B cell (primary cell): ENCODE measurements around the gene ARHGAP6. TPM values are rescaled to one million over a fixed set of nuclear protein-coding genes. Genes with fewer than 3 reads are reported as not detected.

Experiments
- ATAC-seq: fragments of 200-7000 bp; cut with Tn5 transposase; one replicate; pipeline ENCODE4 v1.10.0; 2021; ENCODE audit warnings: low read depth, mild to moderate bottlenecking, moderate number of reproducible peaks, moderate library complexity
- CTCF ChIA-PET: fragments of 350-600 bp; sonication (Branson Sonifier 250); formaldehyde crosslinking; loops from one replicate; lab custom pipeline; 2021; ENCODE audit warnings: antibody characterized with exemption, inconsistent platforms; lab: Charles Lee
- POLR2A ChIA-PET: fragments of 350-600 bp; sonication (Branson Sonifier 250); formaldehyde crosslinking; loops from one replicate; lab custom pipeline; 2021; ENCODE audit warnings: antibody characterized with exemption; lab: Charles Lee
- DNase-seq: peaks from one replicate; pipeline ENCODE4 v3.0.0; 2013
- H2AFZ ChIP-seq: 2 replicates; pipeline ENCODE4 v1.6.1; 2012; ENCODE audit warnings: mild to moderate bottlenecking, low read depth, low read length; ENCODE audit not compliant: insufficient read depth, poor library complexity, severe bottlenecking
- H3K27ac ChIP-seq, 2 donors: 1 replicate in 1 of 2; 2 replicates in 1 of 2; pipeline ENCODE4 v1.5.1; 2012 to 2013; ENCODE audit warnings: low read length in 2 of 2, mild to moderate bottlenecking in 2 of 2, moderate library complexity in 1 of 2
- H3K27me3 ChIP-seq, 4 experiments: fragments of 200-600 bp in 1 of 4; sonication (generic) in 1 of 4; replicated peaks in 1 of 4; 1 replicate in 2 of 4; 2 replicates in 2 of 4; pipeline versions ENCODE4 v1.6.1 to v1.7.0; 2013 to 2016; ENCODE audit warnings: low read length in 3 of 4, mild to moderate bottlenecking in 2 of 4, mixed read lengths in 1 of 4, moderate library complexity in 1 of 4; ENCODE audit not compliant: insufficient read depth in 4 of 4, control insufficient read depth in 3 of 4; ENCODE audit errors: control extremely low read depth in 1 of 4
- H3K36me3 ChIP-seq, 2 experiments: replicated peaks in 1 of 2; 1 replicate in 1 of 2; 2 replicates in 1 of 2; pipeline versions ENCODE4 v1.6.1 to v1.7.1; 2013; ENCODE audit warnings: low read length in 1 of 2; ENCODE audit not compliant: insufficient read depth in 2 of 2, control insufficient read depth in 1 of 2; ENCODE audit errors: control extremely low read depth in 1 of 2, extremely low read depth in 1 of 2
- H3K4me1 ChIP-seq, 2 donors: fragments of 200-600 bp in 1 of 2; sonication (generic) in 1 of 2; 1 replicate in 1 of 2; 2 replicates in 1 of 2; pipeline versions ENCODE4 v1.5.1 to v1.6.1; 2013 to 2017; ENCODE audit warnings: low read length in 2 of 2; ENCODE audit not compliant: control insufficient read depth in 2 of 2, insufficient read depth in 2 of 2
- H3K4me2 ChIP-seq: replicated peaks from 2 replicates; pipeline ENCODE3; 2012; ENCODE audit warnings: mild to moderate bottlenecking, low read depth, low read length; ENCODE audit not compliant: poor library complexity, severe bottlenecking
- H3K4me3 ChIP-seq, 5 experiments: fragments of 200-600 bp in 1 of 5; sonication (generic) in 1 of 5; 1 replicate in 3 of 5; 2 replicates in 2 of 5; pipeline versions ENCODE4 v1.5.1 to v1.7.0; 2011 to 2016; ENCODE audit warnings: low read length in 4 of 5, mild to moderate bottlenecking in 4 of 5, low read depth in 2 of 5, control low read depth in 1 of 5, moderate library complexity in 1 of 5; ENCODE audit not compliant: insufficient read depth in 1 of 5; ENCODE audit errors: control extremely low read depth in 1 of 5, extremely low read depth in 1 of 5
- H3K79me2 ChIP-seq: fragments of 200-600 bp; sonication (generic); one replicate; pipeline ENCODE4 v1.6.0; 2016; ENCODE audit warnings: low read length; ENCODE audit not compliant: control insufficient read depth, insufficient read depth
- H3K9ac ChIP-seq: fragments of 200-600 bp; sonication (generic); 2 replicates; pipeline ENCODE4 v1.6.1; 2017; ENCODE audit warnings: mild to moderate bottlenecking, low read length, moderate library complexity
- H3K9me3 ChIP-seq, 3 donors: one replicate each; pipeline versions ENCODE4 v1.6.1 to v1.7.1; 2013; ENCODE audit warnings: low read length in 2 of 3; ENCODE audit not compliant: control insufficient read depth in 2 of 3, insufficient read depth in 1 of 3; ENCODE audit errors: control extremely low read depth in 1 of 3
- H4K20me1 ChIP-seq: 2 replicates; pipeline ENCODE4 v1.6.0; 2012; ENCODE audit warnings: mild to moderate bottlenecking, low read length; ENCODE audit not compliant: insufficient read depth, control insufficient read depth, poor library complexity, severe bottlenecking
- H3K27ac Mint-ChIP-seq: one replicate; pipeline ENCODE4 v1.8.0; 2021; ENCODE audit warnings: mixed read lengths
- H3K27me3 Mint-ChIP-seq: one replicate; pipeline ENCODE4 v1.8.0; 2021; ENCODE audit warnings: mixed read lengths
- H3K4me1 Mint-ChIP-seq: one replicate; pipeline ENCODE4 v1.8.0; 2021; ENCODE audit warnings: mixed read lengths
- H3K4me3 Mint-ChIP-seq: one replicate; pipeline ENCODE4 v1.8.0; 2021; ENCODE audit warnings: mixed read lengths
- H3K9me3 Mint-ChIP-seq: one replicate; pipeline ENCODE4 v1.8.0; 2022; ENCODE audit warnings: mixed read lengths; ENCODE audit not compliant: insufficient read depth
- CTCF ChIP-seq: fragments of 200-600 bp; IDR thresholded peaks from one replicate; pipeline ENCODE4 v1.8.0; 2022; ENCODE audit warnings: antibody characterized with exemption, mild to moderate bottlenecking
- EZH2 ChIP-seq: IDR thresholded peaks from 2 replicates; pipeline ENCODE4 v1.6.1; 2012; ENCODE audit warnings: borderline replicate concordance, low read depth, mild to moderate bottlenecking, moderate library complexity, low read length; ENCODE audit not compliant: insufficient read depth, poor library complexity, severe bottlenecking
- WGBS: methylation state at CpG from one replicate; pipeline ENCODE4 v1.1.5; 2013; ENCODE audit warnings: missing lambda C conversion rate; ENCODE audit not compliant: insufficient coverage; 5-methylcytosine and 5-hydroxymethylcytosine counted together
- intact Hi-C: fragments of 100-400 bp; cut with micrococcal nuclease; formaldehyde crosslinking; loops from one replicate; pipeline ENCODE4 v1.10.0; 2022
- polyA plus RNA-seq: library from polyadenylated mRNA; depleted of rRNA; stranded (reverse); fragments of >200 nt; gene quantifications from 2 replicates; pipeline ENCODE4 v1.2.3, GENCODE V29; 2012
- total RNA-seq, 2 donors: library from RNA; stranded (reverse); fragments of 120-200 nt in 1 of 2; gene quantifications; 1 replicate in 1 of 2; 2 replicates in 1 of 2; pipeline versions ENCODE4 v1.2.3 to v1.2.4, GENCODE V29; 2013 to 2022

ARHGAP6 gene
- total and polyA plus RNA-seq, 2 donors (not counting 1 experiment from before 2014, with no cell fraction given) = 1.6 to 2.6 TPM

- no peak overlapping the region for H3K4me2 ChIP-seq
- no peaks in the 10 kb centered on the region for H3K9me3 ChIP-seq
- DNase-seq (no peak), ATAC-seq (no peak)
- H3K4me3 Mint-ChIP-seq = no peak overlapping the region
- POLR2A ChIA-PET = interaction anchor here (0.6 kb wide), 1 partner anchor 962 kb away, joined by 6 read pairs; no protein-coding TSS in a partner anchor
- no peak overlapping the region for H3K9ac ChIP-seq
- H3K4me1 Mint-ChIP-seq = no peaks in the 10 kb centered on the region
- no peak for TF ChIP-seq EZH2
- TF ChIP-seq CTCF = no peak
- H4K20me1 ChIP-seq = no peaks in the 10 kb centered on the region
- no peaks in the 10 kb centered on the region for H3K9me3 Mint-ChIP-seq
- no peaks in the 10 kb centered on the region for H3K27me3 ChIP-seq
- H3K27ac Mint-ChIP-seq = no peak overlapping the region
- CTCF ChIA-PET = no interaction called here
- no peak overlapping the region for H3K27ac ChIP-seq
- no CpG with 5 or more reads among the region's 4 CpGs for WGBS
- H3K36me3 ChIP-seq = no peaks in the 10 kb centered on the region
- no peak overlapping the region for H2AFZ ChIP-seq
- peaks cover 3% of the 10 kb centered on the region for H3K27me3 Mint-ChIP-seq
- H3K4me1 ChIP-seq = no peaks in the 10 kb centered on the region
- H3K4me3 ChIP-seq = no peak overlapping the region
- intact Hi-C loops = no loop called here
- no peaks in the 10 kb centered on the region for H3K79me2 ChIP-seq
Measured at GRCh38 chrX:11172415-11172814, 493.3 kb downstream of the ARHGAP6 start.

DNA sequence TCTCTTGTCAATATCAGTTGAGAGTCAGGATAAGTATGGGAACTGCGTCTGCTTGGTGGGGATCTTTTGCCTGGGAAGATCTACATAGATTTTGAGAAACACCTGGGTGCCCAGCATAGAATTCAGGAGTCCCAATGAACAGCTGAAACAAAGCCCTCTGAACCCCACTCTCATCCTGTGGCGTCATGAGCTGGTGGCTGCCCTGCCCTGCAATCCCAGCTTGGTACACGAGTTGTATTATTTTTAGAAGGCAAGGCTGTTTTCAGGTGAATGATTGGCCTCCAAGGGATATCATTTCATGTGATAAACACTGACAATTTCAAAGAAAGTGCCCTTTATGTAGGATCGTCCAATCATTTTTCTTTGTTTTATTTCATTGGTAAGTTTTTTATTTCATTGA is 493.8 kb downstream of the ARHGAP6 start:
- Histone ChIP-seq H3K36me3 (no peaks in the 10 kb centered on the region), H3K4me1 (no peaks in the 10 kb centered on the region), H3K4me3 (no peak overlapping the region), H3K4me2 (no peak overlapping the region), H3K9me3 (no peaks in the 10 kb centered on the region), H3K79me2 (no peaks in the 10 kb centered on the region), H3K27ac (no peak overlapping the region), H3K9ac (no peak overlapping the region), H4K20me1 (no peaks in the 10 kb centered on the region), H3K27me3 (no peaks in the 10 kb centered on the region), H2AFZ (no peak overlapping the region)
- POLR2A ChIA-PET = no interaction called here
- no peak for ATAC-seq
- H3K4me1 Mint-ChIP-seq = no peaks in the 10 kb centered on the region
- DNase-seq = no peak
- H3K9me3 Mint-ChIP-seq = no peaks in the 10 kb centered on the region
- CTCF ChIA-PET = interaction anchor here (0.7 kb wide), 1 partner anchor 1533 kb away, joined by 5 read pairs; no protein-coding TSS in a partner anchor
- TF ChIP-seq CTCF = no peak
- TF ChIP-seq EZH2 = no peak
- intact Hi-C loops = no loop called here
- no peak overlapping the region for H3K4me3 Mint-ChIP-seq
- peaks cover 6% of the 10 kb centered on the region for H3K27me3 Mint-ChIP-seq
- no CpG with 5 or more reads among the region's 4 CpGs for WGBS
- no peak overlapping the region for H3K27ac Mint-ChIP-seq
